ENCODE measurements around the gene GJD2. TPM values are rescaled to one million over a fixed set of nuclear protein-coding genes. Genes with fewer than 3 reads are reported as not detected.

Gene GJD2
- total RNA-seq, 4 donors from 2014 or later, result not detected

GRCh38 chr15:34729056-34729455 is 25.7 kb downstream of the GJD2 start:
- ATAC-seq (ENCODE audit: low FRiP score), result no peak
- no peak for DNase-seq (ENCODE audit: low spot score)
- no peak for TF ChIP-seq CTCF (IDR thresholded peaks at IDR 0.05)

- DNase-seq (ENCODE audit: low spot score) (no peak), ATAC-seq (ENCODE audit: low FRiP score) (no peak)
- TF ChIP-seq CTCF (IDR thresholded peaks at IDR 0.05), result no peak
Measured at GRCh38 chr15:34726406-34727100, 28.2 kb downstream of the GJD2 start.

- DNase-seq (ENCODE audit: low spot score) (no peak), ATAC-seq (ENCODE audit: low FRiP score) (no peak)
- no peak for TF ChIP-seq CTCF (IDR thresholded peaks at IDR 0.05)
Measured at GRCh38 chr15:34725556-34725955, 29.2 kb downstream of the GJD2 start.

GRCh38 chr15:34724481-34724880 is 30.3 kb downstream of the GJD2 start:
- no peak for TF ChIP-seq CTCF (IDR thresholded peaks at IDR 0.05)
- ATAC-seq (ENCODE audit: low FRiP score), result no peak
- DNase-seq (ENCODE audit: low spot score), result no peak

- no peak for TF ChIP-seq CTCF (IDR thresholded peaks at IDR 0.05)
- ATAC-seq (ENCODE audit: low FRiP score), result peak; percentile 65
- DNase-seq (ENCODE audit: low spot score), result no peak
Measured at GRCh38 chr15:34722439-34722836, 32.4 kb downstream of the GJD2 start.

GRCh38 chr15:34721802-34722438 is 32.9 kb downstream of the GJD2 start:
- DNase-seq (ENCODE audit: low spot score), result no peak
- ATAC-seq (ENCODE audit: low FRiP score), result peak; percentile 79
- no peak for TF ChIP-seq CTCF (IDR thresholded peaks at IDR 0.05)

All from omental fat pad (tissue), 4 donors.